GM12873 (cell line): Measurements from ENCODE around the gene FRMD4A.

Source experiments
- CTCF ChIP-seq: IDR thresholded peaks from 2 replicates; pipeline ENCODE4 v1.5.1; 2012; ENCODE audit warnings: low read depth, mild to moderate bottlenecking, moderate library complexity, low read length, control low read depth; ENCODE audit not compliant: insufficient read depth; ENCODE audit errors: missing control alignments

FRMD4A gene

GRCh38 chr10:14294347-14295059 is 36.2 kb downstream of the FRMD4A start:
- TF ChIP-seq CTCF, result no peak

GRCh38 chr10:14293526-14293925 is 37.2 kb downstream of the FRMD4A start:
- no peak for TF ChIP-seq CTCF

GRCh38 chr10:14291296-14291695 is 39.4 kb downstream of the FRMD4A start:
- no peak for TF ChIP-seq CTCF

GRCh38 chr10:14285941-14286560 is 44.7 kb downstream of the FRMD4A start:
- TF ChIP-seq CTCF, result no peak

- no peak for TF ChIP-seq CTCF
These were observed 48.4 kb downstream of the FRMD4A start for GRCh38 chr10:14282276-14282675.

- no peak for TF ChIP-seq CTCF
These were observed 52.2 kb downstream of the FRMD4A start for GRCh38 chr10:14278533-14278932.

GRCh38 chr10:14276210-14276609 is 54.5 kb downstream of the FRMD4A start:
- TF ChIP-seq CTCF, result no peak
